HepG2 (cell line): ENCODE results near the gene EPB41. TPM values are rescaled to one million over a fixed set of nuclear protein-coding genes. Genes with fewer than 3 reads are reported as not detected.

Experiments
- JUNB ChIP-seq: sonication (generic); formaldehyde crosslinking; IDR thresholded peaks from 2 replicates; pipeline ENCODE4 v1.8.0; 2022; ENCODE audit warnings: missing genetic modification reagents, mild to moderate bottlenecking, borderline replicate concordance
- KDM6A ChIP-seq: IDR thresholded peaks from 2 replicates; pipeline ENCODE4 v1.6.1; 2016; ENCODE audit warnings: low read depth
- SIX1 ChIP-seq: sonication (generic); formaldehyde crosslinking; IDR thresholded peaks from 2 replicates; pipeline ENCODE4 v1.4.0; 2020; ENCODE audit warnings: missing genetic modification reagents, borderline replicate concordance
- SMC3 ChIP-seq: IDR thresholded peaks from 2 replicates; pipeline ENCODE4 v1.6.1; 2011; ENCODE audit warnings: low read length, improper control_type of control experiment
- SP4 ChIP-seq: sonication (generic); formaldehyde crosslinking; IDR thresholded peaks from 2 replicates; pipeline ENCODE4 v1.8.1; 2023; ENCODE audit warnings: mild to moderate bottlenecking, missing genetic modification reagents
- TBL1XR1 ChIP-seq: fragments of 150-350 bp; IDR thresholded peaks from 2 replicates; pipeline ENCODE4 v1.6.1; 2014; ENCODE audit warnings: borderline replicate concordance, low read length; ENCODE audit not compliant: partially characterized antibody
- TSC22D2 ChIP-seq: sonication (generic); formaldehyde crosslinking; IDR thresholded peaks from 2 replicates; pipeline ENCODE4 v1.5.1; 2020; ENCODE audit warnings: missing genetic modification reagents, mild to moderate bottlenecking, borderline replicate concordance
- ZFP90 ChIP-seq: sonication (generic); formaldehyde crosslinking; IDR thresholded peaks from 2 replicates; pipeline ENCODE4 v1.8.0; 2022; ENCODE audit warnings: missing genetic modification reagents, mild to moderate bottlenecking, inconsistent platforms, borderline replicate concordance
- ZNF317 ChIP-seq: sonication (generic); formaldehyde crosslinking; IDR thresholded peaks from 2 replicates; pipeline ENCODE4 v1.5.0; 2020; ENCODE audit warnings: mild to moderate bottlenecking, missing genetic modification reagents
- ZNF382 ChIP-seq: sonication (generic); formaldehyde crosslinking; IDR thresholded peaks from 2 replicates; pipeline ENCODE4 v1.5.0; 2020; ENCODE audit warnings: missing genetic modification reagents, mild to moderate bottlenecking, borderline replicate concordance
- polyA plus RNA-seq, 8 experiments: library from polyadenylated mRNA; depleted of rRNA in 3 of 8; stranded (reverse) in 7 of 8; unstranded in 1 of 8; fragments of >200 nt; fragmentation: Illumina TruSeq in 4 of 8; extraction: Trizol in 4 of 8; gene quantifications; 2 replicates each; pipeline versions ENCODE4 v1.2.1 to v1.2.3, GENCODE V29; 2011 to 2016; ENCODE audit warnings: low read depth in 4 of 8, missing spikeins in 1 of 8, mixed read lengths in 1 of 8; ENCODE audit not compliant: insufficient read depth in 1 of 8
- total RNA-seq, 5 experiments: library from RNA; depleted of rRNA; stranded (reverse); fragments of >200 nt; fragmentation: Illumina TruSeq; extraction: Trizol; gene quantifications; 2 replicates each; pipeline ENCODE4 v1.2.3, GENCODE V29; 2016; ENCODE audit warnings: low read depth in 1 of 5
- TF ChIP-seq, protein P1 (sequence below): sonication (generic); formaldehyde crosslinking; IDR thresholded peaks from 2 replicates; pipeline ENCODE4 v1.5.0; 2020; ENCODE audit warnings: missing genetic modification reagents
- TF ChIP-seq, protein P2 (sequence below): sonication (generic); formaldehyde crosslinking; IDR thresholded peaks from 2 replicates; pipeline ENCODE4 v1.5.0; 2020; ENCODE audit warnings: mild to moderate bottlenecking, missing genetic modification reagents, borderline replicate concordance
- TF ChIP-seq, protein P3 (sequence below): sonication (generic); formaldehyde crosslinking; IDR thresholded peaks from 2 replicates; pipeline ENCODE4 v1.4.0; 2020; ENCODE audit warnings: missing genetic modification reagents, borderline replicate concordance
- TF ChIP-seq, protein P4 (sequence below): sonication (generic); IDR thresholded peaks from 2 replicates; pipeline ENCODE4 v1.6.1; 2016; ENCODE audit warnings: low read depth, borderline replicate concordance

Gene EPB41
- total and polyA plus RNA-seq, 2 of the 13 experiments (the other 11 are each of a cell fraction or from before 2014, with no cell fraction given): 34.5 to 46.7 TPM

DNA sequence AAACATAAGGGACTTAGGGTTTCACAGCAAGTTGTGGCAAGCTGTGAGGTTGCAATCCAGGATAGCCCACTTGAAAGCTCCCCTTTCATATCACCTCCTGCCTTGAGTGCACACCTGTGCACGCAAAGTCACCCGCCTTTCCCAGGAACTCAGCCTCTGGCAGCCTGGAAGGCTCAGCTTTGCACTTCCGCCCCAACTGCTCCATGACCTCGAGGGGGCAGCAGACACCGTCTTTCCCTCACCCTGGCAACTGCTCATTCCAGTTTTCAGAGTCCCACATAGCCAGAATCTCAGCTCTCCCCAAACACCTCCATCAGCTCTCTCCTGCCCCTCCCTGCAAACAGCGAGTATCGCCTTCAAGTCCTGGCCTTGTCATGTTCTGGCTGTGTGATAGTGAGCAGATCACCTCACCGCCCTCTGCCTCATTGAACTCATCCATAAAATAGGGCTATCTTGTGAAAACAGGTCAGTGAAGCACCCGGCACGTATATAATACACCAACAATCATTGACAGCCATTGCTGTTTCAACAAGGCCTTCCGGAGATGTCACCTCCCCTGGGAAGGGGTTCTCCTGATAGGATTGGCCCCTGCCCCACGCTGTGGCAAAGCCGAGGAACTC lies 32.2 kb upstream of the EPB41 start (continued):
- TF ChIP-seq, protein P1, sequence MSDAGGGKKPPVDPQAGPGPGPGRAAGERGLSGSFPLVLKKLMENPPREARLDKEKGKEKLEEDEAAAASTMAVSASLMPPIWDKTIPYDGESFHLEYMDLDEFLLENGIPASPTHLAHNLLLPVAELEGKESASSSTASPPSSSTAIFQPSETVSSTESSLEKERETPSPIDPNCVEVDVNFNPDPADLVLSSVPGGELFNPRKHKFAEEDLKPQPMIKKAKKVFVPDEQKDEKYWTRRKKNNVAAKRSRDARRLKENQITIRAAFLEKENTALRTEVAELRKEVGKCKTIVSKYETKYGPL (CRISPR knock-in tag): no peak
- TF ChIP-seq ZNF382 (CRISPR knock-in tag) (no peak), ZNF317 (CRISPR knock-in tag) (peak; percentile 97), JUNB (CRISPR knock-in tag) (no peak), ZFP90 (CRISPR knock-in tag) (0 out of 2 replicates have a peak, but pooled peaks have one; percentile 27), SIX1 (no peak), SMC3 (peak; percentile 91), TSC22D2 (peak; percentile 83; the same call in 1 of the 2 replicates), SP4 (no peak), TBL1XR1 (no peak), KDM6A (CRISPR knock-in tag) (no peak)
- TF ChIP-seq, protein P2, sequence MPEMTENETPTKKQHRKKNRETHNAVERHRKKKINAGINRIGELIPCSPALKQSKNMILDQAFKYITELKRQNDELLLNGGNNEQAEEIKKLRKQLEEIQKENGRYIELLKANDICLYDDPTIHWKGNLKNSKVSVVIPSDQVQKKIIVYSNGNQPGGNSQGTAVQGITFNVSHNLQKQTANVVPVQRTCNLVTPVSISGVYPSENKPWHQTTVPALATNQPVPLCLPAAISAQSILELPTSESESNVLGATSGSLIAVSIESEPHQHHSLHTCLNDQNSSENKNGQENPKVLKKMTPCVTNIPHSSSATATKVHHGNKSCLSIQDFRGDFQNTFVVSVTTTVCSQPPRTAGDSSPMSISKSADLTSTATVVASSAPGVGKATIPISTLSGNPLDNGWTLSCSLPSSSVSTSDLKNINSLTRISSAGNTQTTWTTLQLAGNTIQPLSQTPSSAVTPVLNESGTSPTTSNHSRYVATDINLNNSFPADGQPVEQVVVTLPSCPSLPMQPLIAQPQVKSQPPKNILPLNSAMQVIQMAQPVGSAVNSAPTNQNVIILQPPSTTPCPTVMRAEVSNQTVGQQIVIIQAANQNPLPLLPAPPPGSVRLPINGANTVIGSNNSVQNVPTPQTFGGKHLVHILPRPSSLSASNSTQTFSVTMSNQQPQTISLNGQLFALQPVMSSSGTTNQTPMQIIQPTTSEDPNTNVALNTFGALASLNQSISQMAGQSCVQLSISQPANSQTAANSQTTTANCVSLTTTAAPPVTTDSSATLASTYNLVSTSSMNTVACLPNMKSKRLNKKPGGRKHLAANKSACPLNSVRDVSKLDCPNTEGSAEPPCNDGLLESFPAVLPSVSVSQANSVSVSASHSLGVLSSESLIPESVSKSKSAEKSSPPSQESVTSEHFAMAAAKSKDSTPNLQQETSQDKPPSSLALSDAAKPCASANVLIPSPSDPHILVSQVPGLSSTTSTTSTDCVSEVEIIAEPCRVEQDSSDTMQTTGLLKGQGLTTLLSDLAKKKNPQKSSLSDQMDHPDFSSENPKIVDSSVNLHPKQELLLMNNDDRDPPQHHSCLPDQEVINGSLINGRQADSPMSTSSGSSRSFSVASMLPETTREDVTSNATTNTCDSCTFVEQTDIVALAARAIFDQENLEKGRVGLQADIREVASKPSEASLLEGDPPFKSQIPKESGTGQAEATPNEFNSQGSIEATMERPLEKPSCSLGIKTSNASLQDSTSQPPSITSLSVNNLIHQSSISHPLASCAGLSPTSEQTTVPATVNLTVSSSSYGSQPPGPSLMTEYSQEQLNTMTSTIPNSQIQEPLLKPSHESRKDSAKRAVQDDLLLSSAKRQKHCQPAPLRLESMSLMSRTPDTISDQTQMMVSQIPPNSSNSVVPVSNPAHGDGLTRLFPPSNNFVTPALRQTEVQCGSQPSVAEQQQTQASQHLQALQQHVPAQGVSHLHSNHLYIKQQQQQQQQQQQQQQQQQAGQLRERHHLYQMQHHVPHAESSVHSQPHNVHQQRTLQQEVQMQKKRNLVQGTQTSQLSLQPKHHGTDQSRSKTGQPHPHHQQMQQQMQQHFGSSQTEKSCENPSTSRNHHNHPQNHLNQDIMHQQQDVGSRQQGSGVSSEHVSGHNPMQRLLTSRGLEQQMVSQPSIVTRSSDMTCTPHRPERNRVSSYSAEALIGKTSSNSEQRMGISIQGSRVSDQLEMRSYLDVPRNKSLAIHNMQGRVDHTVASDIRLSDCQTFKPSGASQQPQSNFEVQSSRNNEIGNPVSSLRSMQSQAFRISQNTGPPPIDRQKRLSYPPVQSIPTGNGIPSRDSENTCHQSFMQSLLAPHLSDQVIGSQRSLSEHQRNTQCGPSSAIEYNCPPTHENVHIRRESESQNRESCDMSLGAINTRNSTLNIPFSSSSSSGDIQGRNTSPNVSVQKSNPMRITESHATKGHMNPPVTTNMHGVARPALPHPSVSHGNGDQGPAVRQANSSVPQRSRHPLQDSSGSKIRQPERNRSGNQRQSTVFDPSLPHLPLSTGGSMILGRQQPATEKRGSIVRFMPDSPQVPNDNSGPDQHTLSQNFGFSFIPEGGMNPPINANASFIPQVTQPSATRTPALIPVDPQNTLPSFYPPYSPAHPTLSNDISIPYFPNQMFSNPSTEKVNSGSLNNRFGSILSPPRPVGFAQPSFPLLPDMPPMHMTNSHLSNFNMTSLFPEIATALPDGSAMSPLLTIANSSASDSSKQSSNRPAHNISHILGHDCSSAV: no peak
- TF ChIP-seq, protein P3, sequence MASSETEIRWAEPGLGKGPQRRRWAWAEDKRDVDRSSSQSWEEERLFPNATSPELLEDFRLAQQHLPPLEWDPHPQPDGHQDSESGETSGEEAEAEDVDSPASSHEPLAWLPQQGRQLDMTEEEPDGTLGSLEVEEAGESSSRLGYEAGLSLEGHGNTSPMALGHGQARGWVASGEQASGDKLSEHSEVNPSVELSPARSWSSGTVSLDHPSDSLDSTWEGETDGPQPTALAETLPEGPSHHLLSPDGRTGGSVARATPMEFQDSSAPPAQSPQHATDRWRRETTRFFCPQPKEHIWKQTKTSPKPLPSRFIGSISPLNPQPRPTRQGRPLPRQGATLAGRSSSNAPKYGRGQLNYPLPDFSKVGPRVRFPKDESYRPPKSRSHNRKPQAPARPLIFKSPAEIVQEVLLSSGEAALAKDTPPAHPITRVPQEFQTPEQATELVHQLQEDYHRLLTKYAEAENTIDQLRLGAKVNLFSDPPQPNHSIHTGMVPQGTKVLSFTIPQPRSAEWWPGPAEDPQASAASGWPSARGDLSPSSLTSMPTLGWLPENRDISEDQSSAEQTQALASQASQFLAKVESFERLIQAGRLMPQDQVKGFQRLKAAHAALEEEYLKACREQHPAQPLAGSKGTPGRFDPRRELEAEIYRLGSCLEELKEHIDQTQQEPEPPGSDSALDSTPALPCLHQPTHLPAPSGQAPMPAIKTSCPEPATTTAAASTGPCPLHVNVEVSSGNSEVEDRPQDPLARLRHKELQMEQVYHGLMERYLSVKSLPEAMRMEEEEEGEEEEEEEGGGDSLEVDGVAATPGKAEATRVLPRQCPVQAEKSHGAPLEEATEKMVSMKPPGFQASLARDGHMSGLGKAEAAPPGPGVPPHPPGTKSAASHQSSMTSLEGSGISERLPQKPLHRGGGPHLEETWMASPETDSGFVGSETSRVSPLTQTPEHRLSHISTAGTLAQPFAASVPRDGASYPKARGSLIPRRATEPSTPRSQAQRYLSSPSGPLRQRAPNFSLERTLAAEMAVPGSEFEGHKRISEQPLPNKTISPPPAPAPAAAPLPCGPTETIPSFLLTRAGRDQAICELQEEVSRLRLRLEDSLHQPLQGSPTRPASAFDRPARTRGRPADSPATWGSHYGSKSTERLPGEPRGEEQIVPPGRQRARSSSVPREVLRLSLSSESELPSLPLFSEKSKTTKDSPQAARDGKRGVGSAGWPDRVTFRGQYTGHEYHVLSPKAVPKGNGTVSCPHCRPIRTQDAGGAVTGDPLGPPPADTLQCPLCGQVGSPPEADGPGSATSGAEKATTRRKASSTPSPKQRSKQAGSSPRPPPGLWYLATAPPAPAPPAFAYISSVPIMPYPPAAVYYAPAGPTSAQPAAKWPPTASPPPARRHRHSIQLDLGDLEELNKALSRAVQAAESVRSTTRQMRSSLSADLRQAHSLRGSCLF (CRISPR knock-in tag): no peak
- TF ChIP-seq, protein P4, sequence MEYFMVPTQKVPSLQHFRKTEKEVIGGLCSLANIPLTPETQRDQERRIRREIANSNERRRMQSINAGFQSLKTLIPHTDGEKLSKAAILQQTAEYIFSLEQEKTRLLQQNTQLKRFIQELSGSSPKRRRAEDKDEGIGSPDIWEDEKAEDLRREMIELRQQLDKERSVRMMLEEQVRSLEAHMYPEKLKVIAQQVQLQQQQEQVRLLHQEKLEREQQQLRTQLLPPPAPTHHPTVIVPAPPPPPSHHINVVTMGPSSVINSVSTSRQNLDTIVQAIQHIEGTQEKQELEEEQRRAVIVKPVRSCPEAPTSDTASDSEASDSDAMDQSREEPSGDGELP: no peak
